GM18508 (cell line): ENCODE data around the gene VIPAS39.
A peak's percentile ranks its signal among the peaks of the same experiment; 100 is the strongest.

ENCODE experiments used
- ATAC-seq: cut with Tn5 transposase; IDR thresholded peaks from one replicate; pipeline ENCODE4 v1.9.1; 2021; ENCODE audit warnings: moderate number of reproducible peaks; ENCODE audit not compliant: insufficient read depth, unreplicated experiment

VIPAS39 gene

DNA sequence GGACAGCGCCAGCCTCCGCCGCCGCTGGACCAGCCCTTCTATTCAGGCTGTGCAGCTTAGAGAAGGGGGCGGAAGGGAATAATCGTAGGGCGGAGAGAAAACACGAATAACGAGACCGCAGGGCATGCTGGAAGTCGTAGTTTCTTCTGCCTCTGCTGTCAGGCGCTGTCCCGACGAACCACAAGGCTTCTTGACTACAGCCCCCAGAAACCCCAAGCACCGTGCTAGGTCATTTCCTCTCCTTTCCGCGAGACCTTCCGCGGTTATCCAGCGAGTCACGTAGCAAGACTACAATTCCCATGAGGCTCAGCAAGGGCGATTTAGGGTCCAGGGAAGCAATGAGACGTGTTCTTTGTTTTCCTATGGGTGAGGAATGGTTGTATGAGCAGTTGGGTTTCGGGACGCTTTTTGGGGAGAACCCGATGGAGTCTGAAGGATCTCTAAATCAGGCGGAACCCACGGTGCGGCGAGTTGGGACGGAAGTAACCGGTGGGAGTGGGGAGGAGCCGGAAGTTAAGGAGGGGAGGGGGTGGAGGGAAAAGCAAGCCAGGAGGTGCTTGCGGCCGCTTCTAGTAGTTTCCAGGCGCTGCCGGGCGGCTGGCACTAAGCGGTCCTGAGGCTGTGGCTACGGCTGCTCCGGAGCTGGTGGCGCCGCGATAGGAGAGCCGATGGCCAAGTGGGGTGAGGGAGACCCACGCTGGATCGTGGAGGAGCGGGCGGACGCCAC lies at the start of gene VIPAS39, which contains the start of gene AHSA1:
Gene VIPAS39 (minus strand): TSS at position 80 of the 727 bp plus-strand sequence. CDS start 3,499 bp downstream, outside the sequence.
Gene AHSA1 (plus strand): TSS at position 572 of the 727 bp plus-strand sequence. CDS start 97 bp downstream, at position 669.
- ATAC-seq: peak; percentile 85

- no peak for ATAC-seq
These were observed 47.6 kb upstream of the VIPAS39 start for GRCh38 chr14:77505031-77505430.

DNA sequence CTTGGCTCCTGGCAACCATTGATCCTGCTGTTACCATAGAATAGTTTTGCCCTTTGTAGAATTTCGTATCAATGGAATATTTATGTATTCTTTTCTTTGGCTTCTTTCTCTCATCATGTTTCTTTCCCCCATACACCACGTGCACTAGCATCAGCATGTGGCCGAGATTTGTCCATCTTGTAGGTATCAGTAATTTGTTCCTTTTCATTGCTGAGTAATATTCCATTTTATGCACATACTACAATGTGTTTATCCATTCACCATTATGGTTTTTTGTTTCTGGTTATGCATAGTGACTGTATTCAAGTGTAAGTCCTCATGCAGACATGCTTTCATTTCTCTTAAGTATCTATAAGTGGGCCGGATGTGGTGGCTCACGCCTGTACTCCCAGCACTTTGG lies 45.7 kb upstream of the VIPAS39 start:
- no peak for ATAC-seq

DNA sequence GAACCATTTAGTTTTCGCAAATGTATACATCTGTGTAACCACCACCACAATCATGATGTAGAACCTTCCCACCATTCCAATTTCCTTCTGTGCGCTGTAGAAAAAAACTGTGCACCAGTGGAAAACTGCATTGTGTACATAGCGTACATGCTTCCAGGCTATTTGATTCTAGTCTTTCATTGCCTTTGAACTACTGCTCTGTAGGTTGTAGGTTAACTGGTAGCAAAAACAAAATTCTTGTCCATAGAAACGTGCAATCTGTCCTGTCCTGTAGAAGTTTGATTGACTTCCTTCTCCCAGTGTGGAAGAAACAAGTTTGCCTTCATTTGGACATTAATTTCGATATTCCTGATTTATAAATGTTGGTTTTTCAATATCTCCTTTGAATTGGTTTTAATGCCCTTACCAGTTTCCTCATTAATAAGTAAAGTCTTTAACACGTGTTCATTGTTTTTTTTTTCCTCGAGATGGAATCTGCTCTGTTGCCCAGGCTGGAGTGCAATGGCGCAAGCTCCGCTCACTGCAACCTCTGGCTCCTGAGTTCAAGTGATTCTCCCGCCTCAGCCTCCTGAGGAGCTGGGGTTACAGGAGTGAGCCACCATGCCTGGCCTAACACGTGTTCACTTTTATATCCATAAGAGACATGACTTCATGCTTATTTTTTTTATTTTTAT lies 44.8 kb upstream of the VIPAS39 start:
- ATAC-seq: no peak

DNA sequence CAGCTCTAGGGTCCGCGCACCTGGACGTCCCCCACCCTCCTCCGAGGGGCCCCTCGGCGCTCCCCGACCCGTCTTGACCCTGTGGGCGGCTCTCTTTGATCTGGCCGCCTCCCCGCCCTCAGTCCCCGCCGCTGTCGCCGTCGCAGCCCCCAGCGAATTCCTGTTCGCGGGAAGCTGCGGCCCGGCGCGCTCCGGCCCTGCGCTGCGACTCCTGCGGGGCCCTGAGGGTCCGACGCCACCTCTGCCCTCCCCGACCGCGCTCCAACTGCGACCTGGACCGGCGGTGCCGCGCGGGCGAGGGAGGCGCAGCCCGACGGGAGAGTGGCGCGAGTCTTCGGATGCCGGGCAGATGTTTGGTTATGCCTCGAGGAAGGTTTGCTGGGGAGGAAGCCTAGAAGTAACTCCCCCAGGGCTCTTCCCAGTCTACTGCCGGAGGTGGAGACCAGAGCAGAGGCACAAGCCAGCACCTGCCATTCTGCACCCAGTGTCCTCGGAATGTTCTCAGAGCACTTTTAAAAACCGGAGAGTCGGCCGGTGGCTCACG lies 41.7 kb upstream of the VIPAS39 start:
- ATAC-seq: no peak

DNA sequence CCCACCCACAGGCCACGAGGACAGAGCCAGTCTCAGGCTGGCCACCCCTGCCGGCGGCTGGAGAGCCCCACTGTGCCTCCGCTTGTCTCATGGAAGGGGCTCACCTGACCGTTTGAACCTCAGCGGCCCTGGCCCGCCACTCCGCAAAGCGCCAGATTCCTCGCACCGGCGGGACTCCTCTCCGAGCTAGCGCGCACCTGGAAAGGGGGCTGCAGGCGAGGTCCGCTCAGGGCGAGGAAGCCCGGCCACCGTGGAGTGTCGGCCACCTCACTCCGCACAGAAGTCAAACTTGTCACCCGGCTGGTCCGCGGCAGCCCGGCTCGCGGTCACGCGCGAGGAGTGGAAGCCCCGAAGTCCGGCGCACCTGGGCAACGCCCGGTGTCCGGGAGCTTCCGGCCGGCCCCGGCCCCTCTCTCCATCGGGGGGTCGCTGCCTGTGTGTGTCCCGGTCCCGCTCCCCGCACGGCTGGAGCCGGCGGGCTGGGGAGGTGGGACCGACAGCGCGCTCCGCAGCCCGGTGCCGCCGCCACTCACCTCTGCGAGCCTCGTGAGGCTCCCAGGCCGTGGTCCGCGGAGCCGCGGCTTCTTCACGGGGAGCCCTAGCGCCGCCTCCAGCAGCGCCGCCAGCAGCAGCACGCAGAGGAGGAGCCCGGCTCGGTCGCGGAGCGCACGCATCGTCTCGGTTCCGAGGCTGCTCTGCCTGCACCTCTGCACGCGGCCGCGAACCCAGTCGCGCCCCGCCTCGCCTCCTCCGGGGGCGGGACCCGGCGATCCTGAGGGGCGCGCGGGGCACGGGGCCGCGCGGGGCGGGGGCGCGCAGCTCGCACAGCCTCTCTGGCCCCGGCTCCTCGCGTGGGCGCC lies 40.9 kb upstream of the VIPAS39 start, which contains the start of gene ISM2:
Gene ISM2 (minus strand): TSS at position 697 of the 860 bp plus-strand sequence. CDS start 23 bp downstream, at position 674.
- ATAC-seq: no peak

DNA sequence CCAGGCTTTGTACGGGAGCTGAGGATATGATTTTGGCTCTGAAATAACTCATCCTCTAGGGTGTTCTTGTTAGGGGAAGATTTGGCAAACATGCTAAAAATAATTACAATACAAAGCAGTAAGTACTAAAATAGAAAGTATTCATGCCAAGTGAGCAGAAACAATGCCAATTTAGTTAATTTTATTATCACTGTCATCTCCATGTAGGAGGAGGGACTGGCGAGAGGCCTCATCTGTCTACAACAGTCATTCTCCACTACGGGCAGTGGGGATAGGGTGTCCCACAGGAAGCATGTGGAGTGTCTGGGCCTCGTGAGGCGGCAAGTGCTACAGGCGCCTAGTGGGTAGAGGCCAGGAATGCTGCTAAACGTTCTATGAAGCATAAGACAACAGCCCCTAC lies 37.9 kb upstream of the VIPAS39 start:
- no peak for ATAC-seq

DNA sequence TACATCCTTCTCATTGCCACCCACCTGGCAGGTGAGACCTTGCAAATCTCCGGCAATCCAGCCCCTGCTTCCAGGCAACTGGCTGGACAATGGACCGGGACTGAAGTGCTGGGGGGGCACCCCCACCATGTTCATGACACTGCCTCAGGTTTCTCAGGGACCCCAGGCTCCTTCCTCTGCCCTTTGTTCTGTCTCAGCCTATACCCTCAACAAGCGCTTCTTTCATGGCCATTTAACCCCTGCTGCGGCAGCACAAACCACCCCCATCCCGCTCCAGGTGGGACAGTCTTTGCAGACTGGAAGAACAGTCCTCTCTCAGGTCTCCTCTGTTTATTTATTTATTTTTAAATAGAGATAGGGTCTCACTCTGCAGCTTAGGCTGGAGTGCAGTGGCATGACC lies 33.7 kb upstream of the VIPAS39 start:
- ATAC-seq: no peak

DNA sequence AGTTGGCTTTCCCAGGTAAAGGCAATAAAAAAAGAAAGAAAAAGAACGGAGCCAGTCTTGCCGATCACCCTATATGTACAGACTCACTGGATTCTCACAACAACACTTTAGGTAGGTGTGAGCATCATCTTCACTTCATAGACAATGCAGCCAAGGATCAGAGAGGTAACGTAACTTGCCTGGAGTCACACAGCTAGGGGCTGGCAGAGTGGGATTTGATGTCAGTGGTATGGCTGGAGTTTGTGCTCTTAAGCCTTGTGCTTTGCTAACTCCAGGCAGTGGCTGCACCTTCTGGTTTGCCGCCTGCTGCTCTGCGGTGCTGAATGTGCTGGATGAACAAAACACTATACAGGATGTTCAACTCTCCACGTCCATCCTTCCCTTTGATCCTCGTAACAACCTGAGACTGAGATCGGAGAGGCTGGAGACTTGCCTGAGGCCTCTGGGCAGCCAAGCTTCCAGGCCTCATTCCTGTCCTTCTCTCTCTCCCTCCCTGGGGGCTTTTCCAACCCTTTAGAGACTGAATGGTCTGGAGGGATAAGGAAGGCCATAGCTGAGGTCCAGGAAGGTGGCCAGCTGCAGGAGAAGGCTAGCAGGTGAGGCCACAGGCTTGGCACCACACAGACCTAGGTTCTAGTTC lies 33.1 kb upstream of the VIPAS39 start:
- no peak for ATAC-seq

DNA sequence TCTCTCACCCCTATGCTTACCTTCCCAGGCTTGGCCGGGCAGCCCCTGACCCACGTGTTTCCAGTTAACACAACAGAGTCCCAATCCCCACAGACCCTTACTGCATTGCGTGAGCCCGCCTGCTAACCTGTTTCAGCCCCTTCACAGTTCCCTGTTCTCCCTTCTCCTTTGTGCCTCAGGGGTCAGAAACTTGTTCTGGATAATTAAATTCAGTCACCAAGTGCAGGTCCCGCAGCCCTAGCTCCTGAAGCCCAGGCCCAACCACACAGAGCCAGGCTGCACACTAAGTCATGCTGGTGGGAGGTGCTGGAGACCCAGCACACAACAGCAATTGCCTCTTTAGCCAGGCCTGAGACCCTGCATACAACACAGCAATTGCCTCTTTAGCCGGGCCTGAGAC lies 31.6 kb upstream of the VIPAS39 start:
- no peak for ATAC-seq

- ATAC-seq: no peak
These were observed 31.2 kb upstream of the VIPAS39 start for GRCh38 chr14:77488558-77488957.

DNA sequence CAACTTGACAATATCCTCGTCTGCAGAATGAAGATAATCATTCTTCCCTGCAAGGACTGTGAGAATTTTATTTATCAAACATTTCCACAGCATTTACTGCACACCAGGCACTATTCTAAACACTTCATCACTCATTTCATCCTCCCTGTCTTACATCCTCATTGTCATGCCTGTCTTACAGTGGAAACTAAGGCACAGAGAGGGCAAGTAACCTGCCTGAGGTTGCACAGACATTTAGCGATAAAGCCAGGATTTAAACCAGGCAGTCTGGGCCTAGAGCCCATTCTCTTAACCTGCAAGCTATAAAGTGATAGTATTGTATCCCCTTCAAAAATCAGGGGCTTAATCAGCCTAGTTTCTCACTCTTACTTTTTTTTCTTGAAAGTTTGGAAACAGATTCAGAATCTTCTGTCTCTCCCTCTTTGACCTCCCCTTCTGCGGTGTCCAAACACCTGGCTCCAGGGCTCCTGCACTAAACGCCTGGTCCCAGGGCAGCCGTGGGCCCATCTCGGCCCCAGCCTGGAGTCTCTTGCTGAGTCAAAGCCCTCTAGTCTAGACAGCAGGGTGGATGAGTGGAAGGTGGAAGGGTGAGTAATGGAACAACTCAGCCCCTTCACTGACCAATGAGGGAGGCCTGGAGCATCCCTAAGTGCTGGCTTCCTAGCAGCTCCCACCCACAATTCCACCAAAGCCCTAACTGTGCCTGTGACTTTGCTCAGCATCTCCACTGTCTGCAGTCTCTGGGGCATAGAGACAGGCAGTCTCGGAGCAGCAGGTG lies 28.7 kb upstream of the VIPAS39 start:
- no peak for ATAC-seq

- no peak for ATAC-seq
These were observed 27.9 kb upstream of the VIPAS39 start for GRCh38 chr14:77485256-77485655.

GRCh38 chr14:77482422-77482821 lies 25.0 kb upstream of the VIPAS39 start:
- ATAC-seq: no peak

DNA sequence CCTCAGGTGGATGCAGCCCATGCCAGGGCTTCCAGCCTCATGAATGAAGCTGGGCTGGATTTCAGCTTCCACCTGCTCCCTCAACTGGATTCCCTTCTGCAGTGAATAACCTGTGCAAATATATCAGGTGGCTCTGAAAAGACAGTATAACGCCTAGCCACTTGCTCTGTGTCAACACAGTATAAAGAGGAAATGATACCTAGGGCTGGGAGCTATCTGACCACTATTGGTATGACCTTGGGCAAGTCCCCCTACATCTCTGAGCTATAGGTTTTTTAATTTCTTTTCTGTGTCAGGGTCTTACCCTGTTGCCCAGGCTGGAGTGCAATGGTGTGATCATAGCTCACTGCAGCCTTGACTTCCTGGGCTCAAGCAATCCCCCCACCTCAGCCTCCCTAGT lies 21.4 kb upstream of the VIPAS39 start:
- ATAC-seq: peak; percentile 87

GRCh38 chr14:77478029-77478428 lies 20.6 kb upstream of the VIPAS39 start:
- no peak for ATAC-seq

DNA sequence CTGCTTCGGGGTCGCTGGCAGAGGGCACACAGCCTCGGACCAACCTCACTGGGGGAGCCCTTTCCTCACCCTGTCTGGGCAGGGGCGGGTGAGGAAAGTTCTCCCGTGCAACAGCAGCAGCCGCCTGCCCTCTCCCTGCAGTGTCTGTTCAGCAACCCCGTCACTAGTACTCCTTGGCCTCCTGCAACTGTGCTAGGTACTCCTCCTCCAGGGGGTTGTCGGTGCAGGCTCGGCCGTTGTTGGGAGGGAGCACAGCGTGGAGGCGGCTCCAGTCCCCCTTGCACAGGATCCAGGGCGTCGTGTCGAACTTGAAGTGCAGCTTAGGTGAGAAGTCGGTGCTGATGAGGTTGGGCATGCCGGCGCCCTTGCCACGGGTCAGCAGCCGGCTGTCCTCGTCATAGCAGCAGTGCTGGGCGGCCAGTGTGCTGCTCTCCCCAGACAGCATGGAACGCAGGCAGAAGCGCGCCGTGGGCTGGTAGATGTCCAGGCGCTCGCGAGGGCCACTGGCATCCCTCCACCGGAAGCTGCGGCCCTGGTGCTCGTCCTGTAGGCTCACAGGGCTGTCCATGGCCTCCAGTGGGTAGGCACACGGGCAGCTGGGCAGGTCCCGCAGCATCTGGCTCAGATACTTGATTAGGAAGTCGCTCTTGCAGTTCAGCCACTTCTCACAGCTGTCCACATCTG lies 18.2 kb upstream of the VIPAS39 start:
- no peak for ATAC-seq

- ATAC-seq: no peak
These were observed 17.2 kb upstream of the VIPAS39 start for GRCh38 chr14:77474479-77475177.
